Body of pancreas (tissue), 4 donors: ENCODE data around the gene TCAIM. TPM values are rescaled to one million over a fixed set of nuclear protein-coding genes. Genes with fewer than 3 reads are reported as not detected.

Experiments used
- ATAC-seq: fragments of 150-250 bp; one replicate; pipeline ENCODE4 v1.9.1; 2016
- DNase-seq, 4 donors: peaks; one replicate each; pipeline ENCODE4 v3.0.0-alpha.2; 2019
- H3K27ac ChIP-seq, 4 donors: fragments of 200-600 bp; sonication (generic); 1 replicate in 3 of 4; 2 replicates in 1 of 4; pipeline versions ENCODE4 v1.5.1 to v1.6.1; 2016 to 2019; ENCODE audit warnings: mild to moderate bottlenecking in 1 of 4, mixed read lengths in 1 of 4, moderate library complexity in 1 of 4
- H3K27me3 ChIP-seq, 2 donors: fragments of 200-600 bp; sonication (generic); one replicate each; pipeline ENCODE4 v1.6.0; 2016; ENCODE audit warnings: mild to moderate bottlenecking in 1 of 2
- H3K36me3 ChIP-seq, 2 donors: fragments of 200-600 bp; sonication (generic); replicated peaks in 1 of 2; 2 replicates each; pipeline ENCODE4 v1.5.1; 2016; ENCODE audit warnings: low read depth in 2 of 2; ENCODE audit not compliant: insufficient read depth in 1 of 2
- H3K4me1 ChIP-seq: fragments of 200-600 bp; sonication (generic); one replicate; pipeline ENCODE4 v1.6.0; 2016
- H3K4me3 ChIP-seq, 2 donors: fragments of 200-600 bp; sonication (generic); 1 replicate in 1 of 2; 2 replicates in 1 of 2; pipeline ENCODE4 v1.5.1; 2016 to 2019
- H3K9me3 ChIP-seq, 3 donors: fragments of 200-600 bp; sonication (generic); 1 replicate in 2 of 3; 2 replicates in 1 of 3; pipeline ENCODE4 v1.5.1; 2016
- POLR2A ChIP-seq, 3 donors: fragments of 450-650 bp; IDR thresholded peaks; one replicate each; pipeline ENCODE4 v1.6.1; 2016; ENCODE audit warnings: antibody characterized with exemption in 3 of 3, mild to moderate bottlenecking in 2 of 3
- WGBS, 2 donors: methylation state at CpG; one replicate each; pipeline ENCODE4 v1.1.5; 2017; 5-methylcytosine and 5-hydroxymethylcytosine counted together
- intact Hi-C: fragments of 100-400 bp; cut with DNase I; formaldehyde crosslinking; loops from one replicate; pipeline ENCODE4 v1.15.1; 2023
- total RNA-seq, 2 donors: library from RNA; depleted of rRNA; stranded (reverse); fragments of >200 nt; gene quantifications; one replicate each; pipeline ENCODE4 v1.1.0, GENCODE V29; 2016
- TF ChIP-seq, protein P1 (sequence below), 7 experiments: fragments of 450-650 bp in 4 of 7; fragments of 200-600 bp in 3 of 7; sonication (generic) in 3 of 7; IDR thresholded peaks; one replicate each; pipeline ENCODE4 v1.5.1; 2016 to 2019; ENCODE audit warnings: antibody characterized with exemption in 7 of 7

TCAIM gene
- total RNA-seq, 2 donors from 2014 or later: 14.8 to 15.6 TPM

DNA sequence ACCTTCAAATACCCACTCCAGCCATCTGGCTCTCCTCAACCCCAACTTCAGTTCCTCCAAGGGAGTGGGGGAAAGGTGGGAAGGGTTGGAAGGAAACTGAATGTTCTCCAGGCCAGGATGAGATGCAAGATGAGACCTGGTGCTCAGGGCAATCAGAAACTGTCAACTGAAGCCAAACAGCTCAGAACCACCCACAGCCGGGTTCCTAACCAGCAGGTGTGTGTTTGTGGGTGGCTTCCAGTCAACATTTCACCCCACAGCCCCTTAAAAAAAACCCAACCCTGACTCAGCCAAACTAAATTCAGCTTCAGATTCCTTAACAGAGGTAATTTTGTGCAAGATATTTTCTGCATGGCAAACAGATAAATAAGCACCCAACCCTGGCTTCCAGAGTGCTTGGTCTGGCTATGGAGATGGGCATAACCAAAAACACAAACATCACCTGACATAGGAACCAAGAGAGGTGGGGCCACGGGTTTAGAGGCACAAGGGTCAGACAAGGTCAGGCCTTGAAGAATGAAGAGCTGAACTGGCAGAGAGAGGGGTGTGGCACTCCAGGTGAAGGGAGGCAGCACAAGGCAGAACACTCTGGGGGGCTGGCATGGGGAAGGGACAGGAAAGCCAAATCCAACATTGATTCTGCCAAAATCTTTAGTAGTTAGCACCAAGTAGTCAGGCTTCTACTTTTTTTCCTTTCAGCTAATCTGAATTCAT is 104.2 kb downstream of the TCAIM start:
- no peaks in the 10 kb centered on the region for H3K9me3 ChIP-seq
- H3K27me3 ChIP-seq: no peaks in the 10 kb centered on the region
- no peak overlapping the region for H3K27ac ChIP-seq
- WGBS, 2 donors: 71 to 79% methylated on average over 2 of the region's 2 CpGs
- H3K36me3 ChIP-seq: peaks cover 0 to 9% of the 10 kb centered on the region in 2 donors
- no peak for ATAC-seq
- TF ChIP-seq, protein P1, sequence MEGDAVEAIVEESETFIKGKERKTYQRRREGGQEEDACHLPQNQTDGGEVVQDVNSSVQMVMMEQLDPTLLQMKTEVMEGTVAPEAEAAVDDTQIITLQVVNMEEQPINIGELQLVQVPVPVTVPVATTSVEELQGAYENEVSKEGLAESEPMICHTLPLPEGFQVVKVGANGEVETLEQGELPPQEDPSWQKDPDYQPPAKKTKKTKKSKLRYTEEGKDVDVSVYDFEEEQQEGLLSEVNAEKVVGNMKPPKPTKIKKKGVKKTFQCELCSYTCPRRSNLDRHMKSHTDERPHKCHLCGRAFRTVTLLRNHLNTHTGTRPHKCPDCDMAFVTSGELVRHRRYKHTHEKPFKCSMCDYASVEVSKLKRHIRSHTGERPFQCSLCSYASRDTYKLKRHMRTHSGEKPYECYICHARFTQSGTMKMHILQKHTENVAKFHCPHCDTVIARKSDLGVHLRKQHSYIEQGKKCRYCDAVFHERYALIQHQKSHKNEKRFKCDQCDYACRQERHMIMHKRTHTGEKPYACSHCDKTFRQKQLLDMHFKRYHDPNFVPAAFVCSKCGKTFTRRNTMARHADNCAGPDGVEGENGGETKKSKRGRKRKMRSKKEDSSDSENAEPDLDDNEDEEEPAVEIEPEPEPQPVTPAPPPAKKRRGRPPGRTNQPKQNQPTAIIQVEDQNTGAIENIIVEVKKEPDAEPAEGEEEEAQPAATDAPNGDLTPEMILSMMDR (IDR thresholded peaks at IDR 0.05): no peak
- TF ChIP-seq POLR2A (IDR thresholded peaks at IDR 0.05): no peak
- intact Hi-C loops: no loop called here
- no peak overlapping the region for H3K4me3 ChIP-seq
- peaks cover 18% of the 10 kb centered on the region for H3K4me1 ChIP-seq
- no peak for DNase-seq

DNA sequence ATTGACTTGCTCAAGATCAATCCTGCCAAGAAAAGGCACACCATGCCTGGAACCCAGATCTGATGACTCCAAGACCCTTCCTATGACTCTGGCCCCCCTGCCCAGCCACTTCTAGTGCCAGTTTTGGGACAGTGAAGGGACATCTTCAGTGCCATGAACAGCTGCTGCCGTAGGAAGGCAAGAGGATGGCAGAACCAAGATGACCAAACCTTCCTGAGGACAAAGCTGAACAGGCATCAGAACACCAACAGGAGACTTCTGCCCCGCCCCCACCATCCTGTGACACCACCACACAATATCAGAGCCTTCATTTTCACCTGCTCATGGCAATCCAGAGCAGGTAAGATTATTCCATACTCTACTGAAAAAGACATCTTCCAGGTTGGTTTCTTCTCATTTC is 105.9 kb downstream of the TCAIM start:
- no peak for TF ChIP-seq POLR2A (IDR thresholded peaks at IDR 0.05)
- TF ChIP-seq, protein P1 (IDR thresholded peaks at IDR 0.05): no peak
- ATAC-seq (no peak), DNase-seq (no peak)
- peaks cover 12% of the 10 kb centered on the region for H3K4me1 ChIP-seq
- 95 to 100% methylated on average over 1 to 2 of the region's 2 CpGs for WGBS, 2 donors
- intact Hi-C loops: no loop called here
- no peaks in the 10 kb centered on the region for H3K27me3 ChIP-seq
- H3K27ac ChIP-seq: no peak overlapping the region
- no peak overlapping the region for H3K4me3 ChIP-seq
- peaks cover 0 to 20% of the 10 kb centered on the region in 2 donors for H3K36me3 ChIP-seq
- H3K9me3 ChIP-seq: no peaks in the 10 kb centered on the region

DNA sequence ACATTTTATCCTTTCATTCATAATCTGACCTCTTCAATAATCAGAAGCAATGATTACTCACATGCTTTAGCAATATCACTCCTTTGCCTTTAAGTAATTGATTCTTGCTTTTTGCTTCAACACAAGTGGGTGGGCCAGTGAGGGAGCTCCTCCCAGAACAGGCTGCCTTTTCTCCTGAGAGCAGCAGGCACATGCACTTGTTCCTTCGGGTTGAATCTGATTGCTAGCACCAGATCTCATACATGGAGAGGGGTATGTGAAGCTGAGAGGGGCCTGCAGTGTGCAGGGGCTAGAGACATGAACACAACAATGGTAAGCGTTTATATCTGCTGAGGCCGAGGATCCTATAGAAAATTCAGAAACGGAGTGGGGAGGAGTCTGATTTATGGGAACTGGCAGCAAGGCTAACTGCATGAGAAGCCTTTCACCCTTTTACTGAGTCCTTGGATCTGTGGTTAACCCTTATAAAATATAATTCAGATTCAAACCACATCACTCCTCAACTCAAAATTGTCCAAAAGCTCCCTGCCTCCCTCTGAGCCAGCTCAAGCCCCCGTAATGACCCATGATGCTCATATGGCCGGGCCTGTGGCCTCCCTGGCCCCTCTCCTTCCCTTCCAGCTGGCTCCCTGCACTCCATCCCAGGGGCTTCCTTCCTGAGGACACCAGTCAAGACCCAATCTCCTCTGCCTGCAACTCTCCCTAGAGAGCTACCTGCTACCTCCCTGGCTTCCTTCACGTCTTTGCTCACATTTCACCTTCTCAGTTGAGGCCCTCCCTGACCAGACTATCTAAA is 106.5 kb downstream of the TCAIM start:
- H3K36me3 ChIP-seq: peaks cover 0 to 26% of the 10 kb centered on the region in 2 donors
- H3K27me3 ChIP-seq: no peaks in the 10 kb centered on the region
- peaks cover 10% of the 10 kb centered on the region for H3K4me1 ChIP-seq
- TF ChIP-seq, protein P1 (IDR thresholded peaks at IDR 0.05): no peak
- no peak for TF ChIP-seq POLR2A (IDR thresholded peaks at IDR 0.05)
- H3K9me3 ChIP-seq: no peaks in the 10 kb centered on the region
- H3K27ac ChIP-seq: no peak overlapping the region
- intact Hi-C loops: no loop called here
- WGBS, 2 donors: 94 to 95% methylated on average over 7 of the region's 7 CpGs
- H3K4me3 ChIP-seq: no peak overlapping the region
- DNase-seq (no peak), ATAC-seq (no peak)

DNA sequence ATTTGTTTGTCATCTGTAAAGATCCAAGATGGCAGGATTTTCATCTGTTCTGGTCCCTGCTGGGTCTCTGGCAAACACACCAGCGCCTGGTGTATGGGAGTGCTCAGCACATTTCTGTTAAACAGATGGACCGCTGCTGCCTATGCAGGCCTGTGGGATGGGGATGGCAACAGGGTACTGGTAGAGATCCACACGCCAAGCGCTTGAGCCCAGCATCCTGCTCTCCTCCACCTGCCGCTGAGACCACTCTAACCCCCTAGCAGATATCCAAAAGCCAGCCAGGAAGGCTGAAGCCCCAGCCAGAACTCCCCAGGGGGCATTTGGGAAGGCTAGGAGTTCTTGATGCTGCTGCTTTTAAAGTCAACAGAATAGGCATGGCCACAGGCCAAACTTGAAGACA is 107.2 kb downstream of the TCAIM start:
- H3K4me3 ChIP-seq: no peak overlapping the region
- intact Hi-C loops: no loop called here

More for the DNA sequence above, 107.2 kb downstream of the TCAIM start:
- Histone ChIP-seq H3K36me3 (peaks cover 0 to 33% of the 10 kb centered on the region in 2 donors), H3K9me3 (no peaks in the 10 kb centered on the region), H3K27me3 (no peaks in the 10 kb centered on the region), H3K4me1 (peaks cover 3% of the 10 kb centered on the region), H3K27ac (no peak overlapping the region)
- TF ChIP-seq POLR2A (IDR thresholded peaks at IDR 0.05): no peak
- TF ChIP-seq, protein P1 (IDR thresholded peaks at IDR 0.05): no peak
- no peak for DNase-seq
- ATAC-seq: no peak
- WGBS, 2 donors: 96 to 99% methylated on average over 4 to 5 of the region's 5 CpGs
